NCI-H226 (cell line): Measurements from ENCODE around the gene GTF3C4.
"Not testable (repeated sequence)": the region's sequence is repeated elsewhere in the genome, so short reads cannot be mapped to it uniquely, and the experiment has no call there.

Experiments used
- DNase-seq: peaks from one replicate; pipeline ENCODE4 v3.0.0-alpha.2; 2015

GTF3C4 gene

DNA sequence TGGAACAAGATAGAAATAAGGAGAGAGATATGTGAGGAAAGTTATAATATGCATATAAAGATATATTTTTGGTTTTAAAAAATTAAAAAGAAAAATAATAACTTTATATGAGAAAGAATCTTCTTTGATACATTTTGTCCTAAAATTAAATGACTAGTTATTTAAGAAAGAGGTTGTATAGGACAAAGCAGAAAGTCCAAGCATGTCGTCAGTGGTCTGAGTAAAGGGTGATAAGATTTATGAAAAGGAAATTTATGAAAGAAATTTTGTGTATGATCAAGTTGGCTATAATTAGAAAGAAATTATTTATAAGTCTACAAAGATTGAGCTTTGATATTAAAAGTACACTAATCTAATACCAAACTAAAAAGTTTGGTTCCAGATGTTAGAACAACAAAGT lies 32.0 kb downstream of the GTF3C4 start:
- DNase-seq, result no peak

DNA sequence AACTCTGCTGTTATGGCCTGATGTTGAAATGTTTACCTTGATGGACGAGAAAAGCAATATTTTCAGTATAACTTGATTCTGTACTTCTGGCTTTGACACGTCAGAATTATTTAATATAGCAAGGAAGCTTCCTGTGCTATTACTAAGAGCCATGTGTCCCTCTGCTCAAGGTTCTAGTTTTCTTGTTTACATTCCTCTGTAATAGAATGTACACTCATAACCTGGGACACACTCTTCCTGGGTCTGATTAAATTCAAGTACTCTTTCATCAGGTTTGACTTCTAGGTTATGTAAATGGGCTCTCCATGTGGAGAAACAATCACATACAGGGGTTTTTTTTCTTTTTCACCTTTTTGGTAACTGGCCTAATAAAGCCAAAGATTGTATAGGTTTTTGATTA lies 33.1 kb downstream of the GTF3C4 start:
- DNase-seq, result no peak

GRCh38 chr9:132708239-132708638 lies 38.0 kb downstream of the GTF3C4 start:
- no peak for DNase-seq

- DNase-seq, result no peak
These were observed 38.6 kb downstream of the GTF3C4 start for GRCh38 chr9:132708769-132709430.

- DNase-seq, result no peak
These were observed 40.1 kb downstream of the GTF3C4 start for GRCh38 chr9:132710333-132710732.

DNA sequence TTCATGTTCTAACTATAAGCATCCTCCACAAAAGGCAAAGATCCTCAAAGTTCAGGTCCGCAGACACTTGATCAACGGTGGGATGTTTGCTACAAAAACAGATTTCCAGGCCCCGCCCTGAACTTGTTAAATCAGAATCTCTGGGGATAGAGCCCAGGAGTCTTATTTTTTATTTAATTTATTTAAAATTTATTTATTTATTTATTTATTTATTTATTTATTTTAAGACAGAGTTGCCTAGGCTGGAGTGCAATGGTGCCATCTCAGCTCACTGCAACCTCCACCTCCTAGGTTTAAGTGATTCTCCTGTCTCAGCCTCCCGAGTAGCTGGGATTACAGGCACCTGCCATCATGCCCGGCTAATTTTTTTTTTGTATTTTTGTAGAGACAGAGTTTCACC lies 40.9 kb downstream of the GTF3C4 start:
- not testable (repeated sequence) for DNase-seq

GRCh38 chr9:132711846-132712245 lies 41.6 kb downstream of the GTF3C4 start:
- DNase-seq, result no peak

DNA sequence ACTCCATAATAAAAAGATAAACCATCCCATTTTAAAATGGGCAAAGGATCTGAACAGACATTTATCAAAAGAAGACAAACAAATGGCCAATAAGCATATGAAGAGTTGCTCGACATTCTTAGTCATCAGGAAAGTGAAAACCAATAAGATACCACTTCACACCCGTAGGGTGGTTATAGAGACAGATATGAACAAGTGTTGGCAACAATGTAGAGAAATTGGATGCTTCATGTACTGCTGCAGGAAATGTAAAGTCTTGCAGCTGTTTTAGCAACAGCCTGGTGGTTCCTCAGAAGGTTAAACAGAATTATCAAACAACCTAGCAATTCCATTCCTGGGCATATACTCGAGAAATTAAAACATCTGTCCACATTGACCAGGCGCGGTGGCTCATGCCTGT lies 42.5 kb downstream of the GTF3C4 start:
- no peak for DNase-seq

DNA sequence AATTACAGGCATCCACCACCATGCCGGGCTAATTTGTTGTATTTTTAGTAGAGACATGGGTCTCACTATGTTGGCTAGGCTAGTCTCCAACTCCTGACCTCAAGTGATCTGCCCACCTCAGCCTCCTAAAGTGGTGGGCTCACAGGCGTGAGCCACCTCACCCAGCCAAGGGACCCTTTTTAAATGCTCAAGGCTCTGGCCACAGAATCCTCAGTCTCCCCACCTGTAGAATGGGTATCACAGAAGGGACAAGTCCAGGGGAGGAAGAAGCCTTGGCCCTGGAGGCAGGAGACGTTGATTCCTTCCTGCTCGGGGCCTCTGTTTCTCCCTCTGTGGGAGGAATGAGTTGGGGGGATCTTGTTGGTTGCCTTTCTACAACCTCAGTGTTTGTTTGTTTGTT lies 45.7 kb downstream of the GTF3C4 start:
- DNase-seq, result no peak

- no peak for DNase-seq
These were observed 47.2 kb downstream of the GTF3C4 start for GRCh38 chr9:132717326-132717945.

DNA sequence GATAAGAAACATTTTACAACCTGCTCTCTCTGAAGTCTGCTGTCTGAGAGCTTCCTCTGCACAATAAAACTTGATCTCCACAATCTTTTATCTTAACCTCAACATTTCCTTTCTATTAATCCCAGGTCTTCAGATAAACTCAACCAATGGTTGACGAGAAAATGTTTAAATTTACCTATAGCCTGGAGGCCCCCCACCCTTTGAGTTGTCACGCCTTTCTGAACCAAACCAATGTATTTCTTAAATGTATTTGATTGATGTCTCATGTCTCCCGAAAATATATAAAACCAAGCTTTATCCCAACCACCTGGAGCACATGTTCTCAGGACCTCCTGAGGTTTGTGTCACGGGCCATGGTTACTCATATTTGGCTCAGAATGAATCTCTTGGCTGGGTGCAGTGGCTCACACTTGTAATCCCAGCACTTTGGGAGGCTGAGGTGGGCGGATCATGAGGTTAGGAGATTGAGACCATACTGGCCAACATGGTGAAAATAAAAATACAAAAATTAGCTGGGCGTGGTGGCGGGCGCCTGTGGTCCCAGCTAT lies 48.2 kb downstream of the GTF3C4 start:
- DNase-seq, result not testable (repeated sequence)

DNA sequence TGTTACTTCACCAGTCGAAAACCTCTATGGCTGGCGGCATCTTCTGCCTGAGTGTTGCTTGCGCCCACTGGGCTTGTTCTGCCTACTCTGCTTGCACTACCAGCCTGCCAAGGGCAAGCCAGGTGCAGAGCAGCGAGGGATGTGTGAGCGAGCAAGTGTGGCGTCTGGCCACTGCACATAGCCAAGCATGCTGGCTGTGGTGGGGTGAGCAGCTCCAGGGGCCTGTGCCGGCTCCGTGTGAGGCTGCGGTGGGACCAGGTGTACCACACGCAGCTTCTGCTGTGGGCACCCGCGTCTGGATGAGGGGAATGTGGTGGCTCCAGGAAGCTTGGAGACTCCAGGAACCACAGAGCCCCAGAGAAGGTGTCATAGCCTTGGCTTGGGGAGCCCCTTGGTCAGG lies 51.4 kb downstream of the GTF3C4 start:
- no peak for DNase-seq

GRCh38 chr9:132722564-132723065 lies 52.4 kb downstream of the GTF3C4 start:
- no peak for DNase-seq

GRCh38 chr9:132723809-132724208 lies 53.5 kb downstream of the GTF3C4 start:
- no peak for DNase-seq

DNA sequence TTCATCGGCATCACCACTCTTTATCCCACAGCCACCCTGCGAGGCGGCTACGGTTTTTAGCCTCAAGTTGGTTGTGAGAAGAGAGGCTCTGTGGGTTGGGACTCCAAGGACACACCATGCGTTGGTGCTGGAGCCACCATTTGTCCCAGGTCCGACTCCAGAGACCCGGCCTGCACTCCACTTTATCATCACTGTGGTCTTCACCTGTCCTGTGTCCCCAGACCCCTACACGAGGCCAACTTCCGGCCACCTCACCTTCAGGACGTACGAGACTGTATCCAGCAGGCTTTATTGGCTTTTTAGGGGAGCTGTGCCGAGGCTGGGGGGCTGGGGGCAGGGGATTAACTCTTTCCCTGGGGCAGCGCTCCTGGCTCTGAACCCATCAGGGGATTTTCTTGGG lies 55.0 kb downstream of the GTF3C4 start:
- no peak for DNase-seq

- no peak for DNase-seq
These were observed 56.4 kb downstream of the GTF3C4 start for GRCh38 chr9:132726576-132727130.

- no peak for DNase-seq
These were observed 57.8 kb downstream of the GTF3C4 start for GRCh38 chr9:132728071-132728470.

GRCh38 chr9:132728497-132728896 lies 58.2 kb downstream of the GTF3C4 start:
- no peak for DNase-seq

DNA sequence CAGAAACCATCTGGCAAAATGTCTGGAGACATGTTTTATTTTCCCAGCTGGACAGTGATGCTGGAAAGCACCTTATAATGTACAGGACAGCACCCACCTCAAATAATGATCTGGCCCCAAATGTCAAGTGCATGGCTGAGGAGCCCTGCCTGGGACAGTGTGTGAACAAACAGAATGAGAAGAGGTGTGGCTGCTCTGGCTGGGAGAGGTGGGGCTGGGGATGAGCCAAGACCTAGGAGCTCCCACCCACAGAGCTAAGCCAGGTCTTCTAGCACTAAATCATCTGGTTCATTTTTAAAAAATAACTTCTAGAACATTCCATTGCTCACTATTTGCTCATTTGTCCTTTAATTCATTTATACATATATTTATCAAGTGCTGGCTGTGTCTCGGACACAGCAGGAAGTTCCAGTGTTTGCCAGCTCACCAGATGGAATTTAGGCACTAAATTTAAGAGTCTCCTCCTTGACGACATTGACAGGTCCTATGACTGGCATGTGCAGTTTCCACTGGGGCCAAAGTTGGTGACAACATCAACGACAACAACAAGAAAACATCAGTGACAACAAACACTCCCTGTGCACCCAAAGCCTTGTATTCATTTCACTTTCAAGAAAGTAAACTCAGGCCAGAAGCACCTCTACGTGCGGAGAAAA lies 59.1 kb downstream of the GTF3C4 start:
- DNase-seq, result no peak

GRCh38 chr9:132730054-132731033 lies 60.1 kb downstream of the GTF3C4 start:
- no peak for DNase-seq

DNA sequence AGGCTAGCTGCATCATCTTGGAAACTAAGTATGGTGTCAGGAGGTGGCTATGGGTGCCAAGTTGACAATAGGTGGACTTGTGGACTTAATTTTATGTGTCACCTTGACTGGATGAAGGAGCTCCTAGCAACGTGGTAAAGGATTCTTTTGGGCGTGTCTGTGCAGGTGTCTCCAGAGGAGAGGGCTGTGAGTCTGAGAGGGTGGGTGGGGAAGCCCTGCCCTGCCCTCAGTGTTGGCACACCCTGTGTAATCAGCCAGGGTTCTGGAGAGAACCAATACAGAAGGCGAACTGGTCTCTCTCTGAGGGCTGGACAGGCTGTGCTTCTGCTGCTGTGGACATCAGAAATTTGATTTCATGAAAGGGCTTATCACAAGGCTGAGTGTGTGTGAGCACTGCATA lies 61.0 kb downstream of the GTF3C4 start:
- DNase-seq, result no peak
